SK-N-MC (cell line): ENCODE results near the gene ZNF697.

Experiments
- DNase-seq: peaks from one replicate; pipeline ENCODE4 v3.0.0-alpha.2; 2011; ENCODE audit warnings: low read depth, low spot score
- H3K27ac ChIP-seq: fragments of 200-600 bp; sonication (generic); 2 replicates; pipeline ENCODE4 v1.5.1; 2016; ENCODE audit warnings: mixed run types
- H3K36me3 ChIP-seq: fragments of 200-600 bp; sonication (generic); 2 replicates; pipeline ENCODE4 v1.6.1; 2017; ENCODE audit warnings: antibody characterized with exemption, low read length, mixed read lengths; ENCODE audit not compliant: insufficient read depth
- H3K4me3 ChIP-seq: fragments of 200-600 bp; sonication (generic); 2 replicates; pipeline ENCODE4 v1.5.1; 2016
- H3K9ac ChIP-seq: fragments of 200-600 bp; sonication (generic); 2 replicates; pipeline ENCODE4 v1.8.0; 2017; ENCODE audit warnings: mixed run types, mixed read lengths; ENCODE audit not compliant: insufficient read length
- H3K9me3 ChIP-seq: fragments of 200-600 bp; sonication (generic); 2 replicates; pipeline ENCODE4 v1.6.1; 2017; ENCODE audit warnings: low read depth, mild to moderate bottlenecking, antibody characterized with exemption, low read length, moderate library complexity, mixed read lengths
- EZH2 ChIP-seq: fragments of 200-600 bp; sonication (generic); IDR thresholded peaks from one replicate; pipeline ENCODE4 v1.6.1; 2017; ENCODE audit warnings: antibody characterized with exemption
- FOXP2 ChIP-seq: optimal IDR thresholded peaks from 2 replicates; pipeline ENCODE3; 2011; ENCODE audit warnings: mild to moderate bottlenecking, moderate library complexity; ENCODE audit not compliant: insufficient read depth; ENCODE audit errors: extremely low read length, control extremely low read depth
- POLR2AphosphoS5 ChIP-seq: IDR thresholded peaks from 2 replicates; pipeline ENCODE4 v1.6.1; 2012; ENCODE audit warnings: mild to moderate bottlenecking, low read depth, low read length, borderline replicate concordance

The ZNF697 gene

GRCh38 chr1:119653839-119654170, 5.7 kb upstream of the ZNF697 start:
- no peak for TF ChIP-seq EZH2
- Histone ChIP-seq H3K36me3 (no peaks in the 10 kb centered on the region), H3K9ac (peak overlapping the region; percentile 47), H3K4me3 (peak overlapping the region; percentile 35; the same call in 1 of the 2 replicates), H3K27ac (peak overlapping the region; percentile 66; the same call in 1 of the 2 replicates), H3K9me3 (no peaks in the 10 kb centered on the region)
- DNase-seq = no peak

- peak overlapping the region; percentile 66; the same call in 1 of the 2 replicates for H3K27ac ChIP-seq
Observed at GRCh38 chr1:119653135-119653838, 5.2 kb upstream of the ZNF697 start.

GRCh38 chr1:119652587-119652986, 4.5 kb upstream of the ZNF697 start:
- H3K4me3 ChIP-seq = no peak overlapping the region
- no peak for DNase-seq
- H3K36me3 ChIP-seq = no peaks in the 10 kb centered on the region
- no peak overlapping the region for H3K27ac ChIP-seq
- H3K9me3 ChIP-seq = no peaks in the 10 kb centered on the region
- H3K9ac ChIP-seq = no peak overlapping the region
- TF ChIP-seq FOXP2 (no peak), EZH2 (no peak), POLR2AphosphoS5 (no peak)

More at GRCh38 chr1:119653135-119653838, 5.2 kb upstream of the ZNF697 start:
- TF ChIP-seq EZH2 (no peak), POLR2AphosphoS5 (no peak)
- Histone ChIP-seq H3K4me3 (peak overlapping the region; percentile 35; the same call in 1 of the 2 replicates), H3K36me3 (no peaks in the 10 kb centered on the region), H3K9me3 (no peaks in the 10 kb centered on the region), H3K9ac (peak overlapping the region; percentile 47)
- no peak for DNase-seq

- H3K9ac ChIP-seq = no peak overlapping the region
- no peaks in the 10 kb centered on the region for H3K36me3 ChIP-seq
- H3K4me3 ChIP-seq = no peak overlapping the region
- H3K27ac ChIP-seq = no peak overlapping the region
- DNase-seq = no peak
- H3K9me3 ChIP-seq = no peaks in the 10 kb centered on the region
- no peak for TF ChIP-seq EZH2
- no peak for TF ChIP-seq FOXP2
- no peak for TF ChIP-seq POLR2AphosphoS5
Observed at GRCh38 chr1:119651641-119652040, 3.6 kb upstream of the ZNF697 start.

- H3K9me3 ChIP-seq = no peaks in the 10 kb centered on the region
- H3K9ac ChIP-seq = no peak overlapping the region
- no peak overlapping the region for H3K27ac ChIP-seq
- TF ChIP-seq POLR2AphosphoS5 = no peak
- no peak for TF ChIP-seq FOXP2
- TF ChIP-seq EZH2 = no peak
- H3K4me3 ChIP-seq = no peak overlapping the region
- H3K36me3 ChIP-seq = no peaks in the 10 kb centered on the region
- DNase-seq = no peak
Observed at GRCh38 chr1:119651133-119651532, 3.1 kb upstream of the ZNF697 start.

- Histone ChIP-seq H3K27ac (no peak overlapping the region), H3K9ac (peak overlapping the region; percentile 84)
Observed at GRCh38 chr1:119648620-119649004, 546 bp upstream of the ZNF697 start.

GRCh38 chr1:119647228-119647733, 785 bp downstream of the ZNF697 start:
- no peaks in the 10 kb centered on the region for H3K9me3 ChIP-seq
- H3K4me3 ChIP-seq = peak overlapping the region; percentile 98
- DNase-seq = no peak
- no peak for TF ChIP-seq POLR2AphosphoS5
- no peaks in the 10 kb centered on the region for H3K36me3 ChIP-seq
- peak overlapping the region; percentile 84 for H3K9ac ChIP-seq
- no peak overlapping the region for H3K27ac ChIP-seq

More at GRCh38 chr1:119648620-119649004, 546 bp upstream of the ZNF697 start:
- DNase-seq = no peak
- TF ChIP-seq EZH2 (no peak), FOXP2 (no peak), POLR2AphosphoS5 (no peak)
- Histone ChIP-seq H3K36me3 (no peaks in the 10 kb centered on the region), H3K4me3 (peak overlapping the region; percentile 98), H3K9me3 (no peaks in the 10 kb centered on the region)

GRCh38 chr1:119646521-119647227, 1.4 kb downstream of the ZNF697 start:
- no peaks in the 10 kb centered on the region for H3K36me3 ChIP-seq
- H3K4me3 ChIP-seq = peak overlapping the region; percentile 98
- no peaks in the 10 kb centered on the region for H3K9me3 ChIP-seq
- TF ChIP-seq POLR2AphosphoS5 (no peak), EZH2 (no peak), FOXP2 (no peak)
- no peak overlapping the region for H3K27ac ChIP-seq
- DNase-seq = no peak
- H3K9ac ChIP-seq = no peak overlapping the region
